DND-41 (cell line): Measurements from ENCODE around the gene RNF149.

Experiments
- ATAC-seq: fragments of 200-7000 bp; cut with Tn5 transposase; 3 replicates; pipeline ENCODE4 v1.9.1; 2021; ENCODE audit warnings: low read depth; ENCODE audit not compliant: insufficient read depth
- DNase-seq: peaks from one replicate; pipeline ENCODE4 v3.0.0-alpha.2; 2020
- H2AFZ ChIP-seq: 2 replicates; pipeline ENCODE4 v1.6.0; 2012; ENCODE audit warnings: low read depth, low read length
- H3K27ac ChIP-seq: 2 replicates; pipeline ENCODE4 v1.5.1; 2012; ENCODE audit warnings: low read length, inconsistent platforms
- H3K27me3 ChIP-seq: fragments of 200-600 bp; sonication (generic); 2 replicates; pipeline ENCODE4 v1.6.0; 2012; ENCODE audit warnings: low read length, mild to moderate bottlenecking, inconsistent platforms; ENCODE audit not compliant: insufficient read depth, poor library complexity
- H3K36me3 ChIP-seq: 2 replicates; pipeline ENCODE4 v1.5.1; 2012; ENCODE audit warnings: low read length, inconsistent platforms; ENCODE audit not compliant: insufficient read depth
- H3K4me1 ChIP-seq: 2 replicates; pipeline ENCODE4 v1.5.1; 2012; ENCODE audit warnings: mild to moderate bottlenecking, low read length; ENCODE audit not compliant: insufficient read depth
- H3K4me2 ChIP-seq: 2 replicates; pipeline ENCODE4 v1.6.0; 2012; ENCODE audit warnings: mild to moderate bottlenecking, moderate library complexity, low read length, inconsistent platforms; ENCODE audit not compliant: insufficient read depth
- H3K4me3 ChIP-seq, 2 experiments: fragments of 200-600 bp in 1 of 2; shearing (Covaris generic) in 1 of 2; 2 replicates each; pipeline ENCODE4 v1.5.1; 2012 to 2016; ENCODE audit warnings: inconsistent platforms in 2 of 2, low read length in 2 of 2, mild to moderate bottlenecking in 2 of 2, low read depth in 1 of 2, moderate library complexity in 1 of 2
- H3K79me2 ChIP-seq: 2 replicates; pipeline ENCODE4 v1.6.0; 2012; ENCODE audit warnings: low read length, inconsistent platforms; ENCODE audit not compliant: insufficient read depth
- H3K9ac ChIP-seq: 2 replicates; pipeline ENCODE4 v1.6.0; 2012; ENCODE audit warnings: low read depth, mild to moderate bottlenecking, inconsistent platforms, low read length, moderate library complexity
- H3K9me3 ChIP-seq: 2 replicates; pipeline ENCODE4 v1.5.1; 2012; ENCODE audit warnings: low read length, moderate library complexity, mild to moderate bottlenecking, inconsistent platforms; ENCODE audit not compliant: insufficient read depth, severe bottlenecking
- H4K20me1 ChIP-seq: 2 replicates; pipeline ENCODE4 v1.6.0; 2012; ENCODE audit warnings: low read length; ENCODE audit not compliant: insufficient read depth
- CTCF ChIP-seq: IDR thresholded peaks from 2 replicates; pipeline ENCODE4 v1.5.1; 2012; ENCODE audit warnings: borderline replicate concordance, low read length, moderate library complexity, mild to moderate bottlenecking; ENCODE audit not compliant: poor library complexity, severe bottlenecking; ENCODE audit errors: extremely low read depth
- EZH2 ChIP-seq: IDR thresholded peaks from 3 replicates; pipeline ENCODE4 v1.6.1; 2012; ENCODE audit warnings: borderline replicate concordance, low read depth, mild to moderate bottlenecking, moderate library complexity, low read length, inconsistent platforms; ENCODE audit not compliant: severe bottlenecking

RNF149 gene

GRCh38 chr2:101351207-101351606 is 42.7 kb upstream of the RNF149 start:
- Histone ChIP-seq H3K9me3 (no peaks in the 10 kb centered on the region), H4K20me1 (no peaks in the 10 kb centered on the region), H3K79me2 (no peaks in the 10 kb centered on the region), H3K4me2 (no peak overlapping the region), H3K4me1 (no peaks in the 10 kb centered on the region), H3K27ac (no peak overlapping the region), H3K4me3 (no peak overlapping the region), H3K9ac (no peak overlapping the region), H3K36me3 (no peaks in the 10 kb centered on the region), H3K27me3 (no peaks in the 10 kb centered on the region), H2AFZ (no peak overlapping the region)
- ATAC-seq, result no peak
- TF ChIP-seq EZH2 (no peak), CTCF (no peak)
- DNase-seq, result no peak

GRCh38 chr2:101349893-101350662 is 41.6 kb upstream of the RNF149 start:
- H3K9me3 ChIP-seq, result no peaks in the 10 kb centered on the region
- no peak overlapping the region for H3K9ac ChIP-seq
- peak; percentile 73 for ATAC-seq
- no peak overlapping the region for H3K4me2 ChIP-seq
- no peak overlapping the region for H2AFZ ChIP-seq
- no peaks in the 10 kb centered on the region for H4K20me1 ChIP-seq
- no peaks in the 10 kb centered on the region for H3K27me3 ChIP-seq
- H3K4me3 ChIP-seq, result no peak overlapping the region
- no peaks in the 10 kb centered on the region for H3K4me1 ChIP-seq
- no peak overlapping the region for H3K27ac ChIP-seq
- peak; percentile 43 for TF ChIP-seq CTCF
- no peak for TF ChIP-seq EZH2
- no peaks in the 10 kb centered on the region for H3K36me3 ChIP-seq
- DNase-seq, result peak; percentile 32
- H3K79me2 ChIP-seq, result no peaks in the 10 kb centered on the region

- Histone ChIP-seq H3K27me3 (no peaks in the 10 kb centered on the region), H4K20me1 (no peaks in the 10 kb centered on the region), H3K9ac (no peak overlapping the region), H3K36me3 (no peaks in the 10 kb centered on the region), H3K9me3 (no peaks in the 10 kb centered on the region), H3K4me2 (no peak overlapping the region), H3K79me2 (no peaks in the 10 kb centered on the region), H2AFZ (no peak overlapping the region), H3K4me3 (no peak overlapping the region), H3K27ac (no peak overlapping the region), H3K4me1 (no peaks in the 10 kb centered on the region)
- TF ChIP-seq EZH2 (no peak), CTCF (no peak)
- DNase-seq (no peak), ATAC-seq (no peak)
Measured at GRCh38 chr2:101348883-101349282, 40.4 kb upstream of the RNF149 start.
